Tibial artery (tissue), 4 donors: ENCODE measurements around the gene DDX31.

Source experiments
- DNase-seq, 2 donors: peaks; one replicate each; pipeline ENCODE4 v3.0.0-alpha.2; 2019
- H3K27ac ChIP-seq, 2 donors: fragments of 200-600 bp; sonication (generic) in 1 of 2; 1 replicate in 1 of 2; 2 replicates in 1 of 2; pipeline ENCODE4 v1.5.1; 2018 to 2019; ENCODE audit warnings: mild to moderate bottlenecking in 1 of 2
- H3K27me3 ChIP-seq, 2 donors: fragments of 200-600 bp; sonication (generic) in 1 of 2; one replicate each; pipeline versions ENCODE4 v1.5.1 to v1.6.0; 2016 to 2019
- H3K36me3 ChIP-seq, 3 donors: fragments of 200-600 bp; sonication (generic) in 2 of 3; one replicate each; pipeline ENCODE4 v1.5.1; 2016 to 2019; ENCODE audit warnings: mild to moderate bottlenecking in 2 of 3
- H3K4me1 ChIP-seq, 4 donors: fragments of 200-600 bp; sonication (generic) in 2 of 4; 1 replicate in 3 of 4; 2 replicates in 1 of 4; pipeline ENCODE4 v1.5.1; 2016 to 2019
- H3K4me3 ChIP-seq, 2 donors: fragments of 200-600 bp; sonication (generic) in 1 of 2; 1 replicate in 1 of 2; 2 replicates in 1 of 2; pipeline ENCODE4 v1.5.1; 2018 to 2019; ENCODE audit warnings: mild to moderate bottlenecking in 2 of 2
- H3K9me3 ChIP-seq, 3 donors: fragments of 200-600 bp; sonication (generic) in 1 of 3; one replicate each; pipeline ENCODE4 v1.5.1; 2016 to 2019
- intact Hi-C: fragments of 100-400 bp; cut with DNase I; formaldehyde crosslinking; loops from one replicate; pipeline ENCODE4 v1.15.0; 2023; ENCODE audit warnings: low total_unique reads
- TF ChIP-seq, protein P1 (sequence below), 2 experiments: fragments of 200-600 bp in 1 of 2; fragments of 450-650 bp in 1 of 2; IDR thresholded peaks; one replicate each; pipeline ENCODE4 v1.5.1; 2017 to 2019; ENCODE audit warnings: antibody characterized with exemption in 2 of 2, mild to moderate bottlenecking in 1 of 2, moderate library complexity in 1 of 2

The DDX31 gene

DNA sequence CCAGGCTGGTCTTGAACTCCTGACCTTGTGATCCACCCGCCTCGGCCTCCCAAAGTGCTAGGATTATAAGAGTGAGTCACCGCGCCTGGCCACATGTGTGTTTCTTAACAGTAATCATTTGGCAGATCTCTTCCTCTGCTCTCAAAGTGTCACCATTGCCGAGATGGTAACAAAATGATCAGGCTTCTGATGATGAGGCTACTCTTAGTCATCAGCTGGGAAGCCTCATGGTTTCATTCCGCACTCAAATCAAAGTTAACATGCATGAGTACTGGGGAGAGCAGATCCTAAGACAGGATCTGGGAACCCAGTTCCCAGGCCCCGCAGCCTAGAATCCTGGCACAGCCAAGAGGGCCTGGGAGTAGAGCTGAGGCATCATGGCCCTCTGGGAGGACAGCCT, 60.0 kb downstream of the DDX31 start:
- no peaks in the 10 kb centered on the region for H3K27me3 ChIP-seq
- peaks cover 57 to 99% (median 92%) of the 10 kb centered on the region in 3 donors for H3K36me3 ChIP-seq
- intact Hi-C loops, result no loop called here

DNA sequence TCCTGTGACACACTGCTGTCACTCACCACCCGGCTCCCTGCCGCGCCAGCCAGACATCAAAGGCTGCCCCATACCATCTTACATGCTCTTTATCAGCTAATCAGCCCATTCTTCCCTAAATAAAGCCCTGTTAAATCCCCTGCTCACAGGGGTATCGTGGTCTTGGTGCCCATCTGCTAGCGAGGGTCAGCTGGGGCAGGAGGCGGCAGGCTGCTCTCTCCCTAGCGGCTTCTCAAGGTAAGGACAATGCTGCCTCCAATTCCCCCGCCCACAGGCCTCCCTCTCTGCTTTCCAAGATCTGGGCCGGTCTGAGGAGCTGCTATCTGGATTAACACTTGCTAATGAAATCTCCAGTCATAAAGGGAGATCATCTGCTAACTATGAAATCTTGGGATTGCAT, 60.6 kb downstream of the DDX31 start:
- Histone ChIP-seq H3K27ac (no peak overlapping the region), H3K4me1 (no peaks in the 10 kb centered on the region), H3K9me3 (no peaks in the 10 kb centered on the region), H3K36me3 (peaks cover 51 to 99% (median 89%) of the 10 kb centered on the region in 3 donors), H3K4me3 (no peak overlapping the region), H3K27me3 (no peaks in the 10 kb centered on the region)
- TF ChIP-seq, protein P1, sequence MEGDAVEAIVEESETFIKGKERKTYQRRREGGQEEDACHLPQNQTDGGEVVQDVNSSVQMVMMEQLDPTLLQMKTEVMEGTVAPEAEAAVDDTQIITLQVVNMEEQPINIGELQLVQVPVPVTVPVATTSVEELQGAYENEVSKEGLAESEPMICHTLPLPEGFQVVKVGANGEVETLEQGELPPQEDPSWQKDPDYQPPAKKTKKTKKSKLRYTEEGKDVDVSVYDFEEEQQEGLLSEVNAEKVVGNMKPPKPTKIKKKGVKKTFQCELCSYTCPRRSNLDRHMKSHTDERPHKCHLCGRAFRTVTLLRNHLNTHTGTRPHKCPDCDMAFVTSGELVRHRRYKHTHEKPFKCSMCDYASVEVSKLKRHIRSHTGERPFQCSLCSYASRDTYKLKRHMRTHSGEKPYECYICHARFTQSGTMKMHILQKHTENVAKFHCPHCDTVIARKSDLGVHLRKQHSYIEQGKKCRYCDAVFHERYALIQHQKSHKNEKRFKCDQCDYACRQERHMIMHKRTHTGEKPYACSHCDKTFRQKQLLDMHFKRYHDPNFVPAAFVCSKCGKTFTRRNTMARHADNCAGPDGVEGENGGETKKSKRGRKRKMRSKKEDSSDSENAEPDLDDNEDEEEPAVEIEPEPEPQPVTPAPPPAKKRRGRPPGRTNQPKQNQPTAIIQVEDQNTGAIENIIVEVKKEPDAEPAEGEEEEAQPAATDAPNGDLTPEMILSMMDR (IDR thresholded peaks at IDR 0.05), result no peak
- intact Hi-C loops, result no loop called here
- DNase-seq, result no peak

More for the DNA sequence above, 60.0 kb downstream of the DDX31 start:
- Histone ChIP-seq H3K4me1 (no peaks in the 10 kb centered on the region), H3K4me3 (no peak overlapping the region), H3K9me3 (no peaks in the 10 kb centered on the region), H3K27ac (no peak overlapping the region)
- no peak for DNase-seq
- TF ChIP-seq, protein P1 (IDR thresholded peaks at IDR 0.05), result no peak

DNA sequence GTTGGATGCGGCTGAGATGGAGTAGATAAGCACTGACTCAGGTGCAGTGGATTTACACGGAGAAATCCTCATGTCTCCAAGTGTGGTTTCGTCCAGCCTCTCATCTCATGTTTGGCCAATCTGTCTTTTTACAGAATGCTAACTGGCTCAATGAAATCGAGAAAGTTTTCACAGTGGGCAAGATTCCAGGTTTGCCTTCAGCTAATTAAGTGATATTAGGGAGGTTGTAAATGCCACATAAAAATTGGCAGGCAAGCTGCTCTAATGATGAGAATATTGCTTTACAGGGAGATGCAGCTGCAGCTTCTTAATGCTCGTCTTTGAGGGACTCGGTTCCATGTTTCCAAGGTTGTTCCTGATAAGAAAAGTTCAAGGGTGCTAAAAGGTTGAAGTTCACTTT, 63.7 kb downstream of the DDX31 start:
- Histone ChIP-seq H3K4me1 (no peaks in the 10 kb centered on the region), H3K9me3 (no peaks in the 10 kb centered on the region), H3K4me3 (no peak overlapping the region), H3K36me3 (peaks cover 47 to 99% (median 82%) of the 10 kb centered on the region in 3 donors), H3K27ac (no peak overlapping the region), H3K27me3 (no peaks in the 10 kb centered on the region)
- TF ChIP-seq, protein P1 (IDR thresholded peaks at IDR 0.05), result no peak
- DNase-seq, result no peak
- intact Hi-C loops, result no loop called here

DNA sequence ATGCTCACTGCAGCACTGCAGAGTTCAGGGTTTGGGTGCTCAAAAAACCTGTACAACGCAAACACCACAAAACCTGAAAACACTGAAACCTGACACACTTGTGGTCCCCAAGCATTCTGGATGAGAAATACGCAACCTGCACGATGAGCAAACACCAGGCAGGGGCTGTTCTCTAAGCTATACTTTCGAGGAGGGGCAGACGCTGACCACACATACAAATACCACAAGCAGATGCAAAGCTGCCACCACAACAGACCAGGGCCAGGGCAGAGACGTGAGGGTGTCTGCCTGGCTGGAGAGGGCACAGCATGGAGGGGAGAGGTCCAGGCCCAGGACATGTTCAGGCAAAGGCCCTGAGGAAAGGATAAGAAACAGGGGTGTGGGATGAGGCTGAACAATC, 64.4 kb downstream of the DDX31 start:
- H3K9me3 ChIP-seq, result no peaks in the 10 kb centered on the region
- TF ChIP-seq, protein P1 (IDR thresholded peaks at IDR 0.05), result no peak
- H3K4me3 ChIP-seq, result no peak overlapping the region
- intact Hi-C loops, result no loop called here
- H3K4me1 ChIP-seq, result no peaks in the 10 kb centered on the region
- no peaks in the 10 kb centered on the region for H3K27me3 ChIP-seq
- no peak for DNase-seq
- peaks cover 47 to 99% (median 80%) of the 10 kb centered on the region in 3 donors for H3K36me3 ChIP-seq
- H3K27ac ChIP-seq, result no peak overlapping the region

DNA sequence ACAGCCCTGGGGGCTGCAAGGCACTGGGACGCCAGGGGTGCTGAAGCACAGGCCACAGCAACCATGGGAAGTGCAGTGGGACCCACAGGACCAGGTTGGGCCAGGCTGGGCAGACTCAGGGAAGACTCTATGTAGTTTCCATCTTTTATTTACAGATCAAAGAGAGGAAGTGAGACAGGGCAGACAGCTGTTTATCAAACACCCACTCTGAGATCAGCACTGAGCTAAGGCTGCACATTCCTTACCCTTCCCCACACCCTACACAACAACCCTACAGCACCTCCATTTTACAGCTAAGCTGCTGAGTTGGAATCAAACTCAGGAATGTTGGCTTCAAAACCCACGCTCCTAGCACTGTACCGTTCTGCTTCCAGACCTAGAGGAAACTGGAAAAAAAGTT, 67.6 kb downstream of the DDX31 start:
- H3K4me3 ChIP-seq, result no peak overlapping the region
- peaks cover 28 to 89% (median 70%) of the 10 kb centered on the region in 3 donors for H3K36me3 ChIP-seq
- no peak overlapping the region for H3K27ac ChIP-seq
- no peak for DNase-seq
- TF ChIP-seq, protein P1 (IDR thresholded peaks at IDR 0.05), result no peak
- H3K4me1 ChIP-seq, result no peaks in the 10 kb centered on the region
- no peaks in the 10 kb centered on the region for H3K27me3 ChIP-seq
- no peaks in the 10 kb centered on the region for H3K9me3 ChIP-seq
- intact Hi-C loops, result no loop called here
